Ovary (tissue), 9 donors: Measurements from ENCODE around the gene ZNF740. TPM values are rescaled to one million over a fixed set of nuclear protein-coding genes. Genes with fewer than 3 reads are reported as not detected.

ENCODE experiments used
- DNase-seq, 5 donors: peaks; one replicate each; pipeline ENCODE4 v3.0.0-alpha.2; 2019 to 2020
- H3K27ac ChIP-seq, 2 donors: fragments of 200-600 bp; one replicate each; pipeline versions ENCODE4 v1.5.1 to v1.8.0; 2019 to 2022
- H3K27me3 ChIP-seq: fragments of 200-600 bp; one replicate; pipeline ENCODE4 v1.8.0; 2022
- H3K36me3 ChIP-seq: fragments of 200-600 bp; sonication (generic); one replicate; pipeline ENCODE4 v1.5.1; 2019
- H3K4me1 ChIP-seq: one replicate; pipeline ENCODE4 v1.8.1; 2013; ENCODE audit warnings: mild to moderate bottlenecking, moderate library complexity; ENCODE audit not compliant: insufficient read depth
- H3K4me3 ChIP-seq: fragments of 200-600 bp; sonication (generic); one replicate; pipeline ENCODE4 v1.5.1; 2017
- H3K9me3 ChIP-seq, 2 donors: fragments of 200-600 bp in 1 of 2; sonication (generic) in 1 of 2; one replicate each; pipeline versions ENCODE4 v1.5.1 to v1.8.1; 2013 to 2019; ENCODE audit warnings: mild to moderate bottlenecking in 1 of 2, moderate library complexity in 1 of 2
- CTCF ChIP-seq, 3 donors: fragments of 450-650 bp in 2 of 3; fragments of 200-600 bp in 1 of 3; IDR thresholded peaks; one replicate each; pipeline versions ENCODE4 v1.5.1 to v1.8.0; 2016 to 2022; ENCODE audit warnings: antibody characterized with exemption in 3 of 3, mild to moderate bottlenecking in 1 of 3
- EP300 ChIP-seq: sonication (generic); formaldehyde crosslinking; IDR thresholded peaks from one replicate; pipeline ENCODE4 v1.6.1; 2017; ENCODE audit warnings: antibody characterized with exemption
- POLR2A ChIP-seq: fragments of 450-650 bp; IDR thresholded peaks from one replicate; pipeline ENCODE4 v1.6.1; 2017; ENCODE audit warnings: antibody characterized with exemption, mild to moderate bottlenecking, moderate library complexity
- WGBS, 3 donors: extraction: QIAGEN DNeasy Blood & Tissue Kit in 1 of 3; methylation state at CpG; one replicate each; pipeline versions ENCODE4 v1.1.5 to v1.1.7; 2013 to 2017; 5-methylcytosine and 5-hydroxymethylcytosine counted together
- intact Hi-C, 4 donors: fragments of 100-400 bp; cut with DNase I; formaldehyde crosslinking; loops; one replicate each; pipeline versions ENCODE4 v1.11.0 to v1.15.1; 2022 to 2023
- polyA plus RNA-seq, 2 donors: library from polyadenylated mRNA; stranded (reverse); fragments of 200-250 nt in 1 of 2; fragments of 350-450 nt in 1 of 2; fragmentation: Illumina TruSeq in 1 of 2; extraction: RNeasy Lipid Tissue Mini Kit (QIAGEN cat#74804) in 1 of 2; gene quantifications; one replicate each; pipeline ENCODE4 v1.2.3, GENCODE V29; 2013 to 2014
- total RNA-seq, 7 donors: library from RNA; depleted of rRNA in 2 of 7; stranded (reverse); fragments of >200 nt in 2 of 7; fragmentation: NEBNext Ultra II Directional in 3 of 7; extraction: Animal tissue kit (Norgen Biotek cat#: 25700) in 3 of 7; gene quantifications; one replicate each; pipeline versions ENCODE4 v1.1.0 to v1.2.4, GENCODE V29; 2016 to 2023
- donor health status: DM: no; HTN: no; CAD: no; lungs with moderate emphysema.
- donor health status: DM: no; HTN: no; CAD: no.
- donor health status: Bipolar disorder and iron deficiency.
- donor health status: DM: yes; HTN: yes; CAD: no.
- donor health status: DM: no; HTN: no; CAD: no.
- donor health status: DM: yes; HTN: yes; CAD: no.

The ZNF740 gene
- total and polyA plus RNA-seq, 9 donors, result 9.7 to 56.9 (median 45.7) TPM

GRCh38 chr12:53205747-53206419 is 25.4 kb downstream of the ZNF740 start:
- Histone ChIP-seq H3K36me3 (no peaks in the 10 kb centered on the region), H3K27me3 (no peaks in the 10 kb centered on the region), H3K9me3 (no peaks in the 10 kb centered on the region), H3K4me3 (no peak overlapping the region), H3K27ac (no peak overlapping the region), H3K4me1 (peaks cover 7% of the 10 kb centered on the region)
- TF ChIP-seq EP300 (no peak), CTCF (IDR thresholded peaks at IDR 0.05) (no peak), POLR2A (no peak)
- no peak for DNase-seq
- intact Hi-C loops, result no loop called here
- 42 to 61% (median 59%) methylated on average over 7 of the region's 7 CpGs for WGBS, 3 donors

GRCh38 chr12:53207042-53207441 is 26.5 kb downstream of the ZNF740 start, which contains the start of gene ITGB7:
TSS of gene ITGB7 (minus strand) at chr12:53207251. CDS start at chr12:53200443, 6,808 bp downstream.
- no peaks in the 10 kb centered on the region for H3K9me3 ChIP-seq
- no peak within 1 kb of the TSS for H3K4me3 ChIP-seq
- TF ChIP-seq EP300 (no peak), POLR2A (no peak), CTCF (IDR thresholded peaks at IDR 0.05) (no peak)
- H3K27ac ChIP-seq, result no peak within 1 kb of the TSS
- DNase-seq, result no peak
- peaks cover 7% of the 10 kb centered on the region for H3K4me1 ChIP-seq
- no peaks in the 10 kb centered on the region for H3K36me3 ChIP-seq
- WGBS, 3 donors, result 60 to 73% (median 65%) methylated on average over 5 of the region's 5 CpGs
- intact Hi-C loops, result no loop called here
- H3K27me3 ChIP-seq, result no peaks in the 10 kb centered on the region

- peak in 2 of 5 donors; percentile 37 to 46 for DNase-seq
- H3K27ac ChIP-seq, result no peak overlapping the region
- H3K4me1 ChIP-seq, result peaks cover 7% of the 10 kb centered on the region
- no peak overlapping the region for H3K4me3 ChIP-seq
- TF ChIP-seq POLR2A (no peak), EP300 (no peak), CTCF (IDR thresholded peaks at IDR 0.05) (no peak)
- no peaks in the 10 kb centered on the region for H3K9me3 ChIP-seq
- intact Hi-C loops, result no loop called here
- H3K36me3 ChIP-seq, result no peaks in the 10 kb centered on the region
- WGBS, 3 donors, result 37 to 42% (median 41%) methylated on average over 2 of the region's 2 CpGs
- no peaks in the 10 kb centered on the region for H3K27me3 ChIP-seq
Observed at GRCh38 chr12:53208435-53208834, 27.9 kb downstream of the ZNF740 start.

- 54 to 64% (median 55%) methylated on average over 7 of the region's 7 CpGs for WGBS, 3 donors
- TF ChIP-seq EP300 (no peak), CTCF (IDR thresholded peaks at IDR 0.05) (no peak), POLR2A (no peak)
- Histone ChIP-seq H3K4me3 (no peak overlapping the region), H3K36me3 (no peaks in the 10 kb centered on the region), H3K27me3 (no peaks in the 10 kb centered on the region), H3K4me1 (peaks cover 7% of the 10 kb centered on the region), H3K27ac (no peak overlapping the region), H3K9me3 (no peaks in the 10 kb centered on the region)
- intact Hi-C loops, result no loop called here
- DNase-seq, result no peak
Observed at GRCh38 chr12:53208877-53209463, 28.4 kb downstream of the ZNF740 start.
